8988T (cell line): ENCODE results near the gene NOC3L.

Experiments
- DNase-seq: peaks from one replicate; pipeline ENCODE4 v3.0.0; 2011

The NOC3L gene

DNA sequence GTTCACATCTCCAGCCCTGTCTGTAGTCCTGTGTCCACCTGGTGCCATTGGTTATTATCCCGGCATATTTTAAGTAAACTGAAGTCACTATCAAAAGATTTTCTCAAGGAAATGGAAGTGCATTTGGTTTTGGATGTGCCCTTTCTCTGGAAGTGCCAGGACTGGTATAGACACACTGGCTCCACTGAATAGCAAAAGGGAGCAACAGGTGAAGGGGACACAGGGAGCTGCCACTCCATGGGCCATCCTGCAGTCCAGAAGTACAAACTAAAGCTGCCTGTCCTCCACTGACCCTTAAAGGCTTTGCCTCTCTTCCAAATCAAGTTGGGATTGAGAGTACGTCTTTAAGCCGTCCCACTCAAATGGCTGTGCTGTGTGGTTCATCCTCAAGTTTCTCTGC is 62.7 kb downstream of the NOC3L start:
- DNase-seq, result no peak

DNA sequence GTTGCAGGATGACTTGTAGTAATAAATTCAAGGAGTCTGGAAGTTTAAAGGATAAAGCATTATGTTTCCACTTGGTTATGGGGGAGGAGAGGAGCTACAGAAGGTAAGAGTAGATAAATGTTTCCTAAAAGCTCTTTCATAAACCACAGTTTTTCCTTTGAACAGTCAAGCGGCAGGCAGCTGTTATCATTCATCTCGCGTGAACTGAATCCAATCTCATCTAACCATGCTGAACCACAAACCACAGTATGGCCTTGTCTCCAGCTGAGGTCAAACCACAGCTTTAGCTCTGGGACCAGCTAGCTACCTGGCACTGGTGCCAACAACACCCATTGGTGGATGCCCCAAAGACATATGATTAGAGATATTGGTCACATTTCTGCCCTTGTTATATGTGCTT is 63.3 kb downstream of the NOC3L start:
- no peak for DNase-seq

GRCh38 chr10:94294168-94294567 is 68.6 kb downstream of the NOC3L start:
- no peak for DNase-seq

- DNase-seq, result no peak
Observed at GRCh38 chr10:94293354-94293753, 69.4 kb downstream of the NOC3L start.

DNA sequence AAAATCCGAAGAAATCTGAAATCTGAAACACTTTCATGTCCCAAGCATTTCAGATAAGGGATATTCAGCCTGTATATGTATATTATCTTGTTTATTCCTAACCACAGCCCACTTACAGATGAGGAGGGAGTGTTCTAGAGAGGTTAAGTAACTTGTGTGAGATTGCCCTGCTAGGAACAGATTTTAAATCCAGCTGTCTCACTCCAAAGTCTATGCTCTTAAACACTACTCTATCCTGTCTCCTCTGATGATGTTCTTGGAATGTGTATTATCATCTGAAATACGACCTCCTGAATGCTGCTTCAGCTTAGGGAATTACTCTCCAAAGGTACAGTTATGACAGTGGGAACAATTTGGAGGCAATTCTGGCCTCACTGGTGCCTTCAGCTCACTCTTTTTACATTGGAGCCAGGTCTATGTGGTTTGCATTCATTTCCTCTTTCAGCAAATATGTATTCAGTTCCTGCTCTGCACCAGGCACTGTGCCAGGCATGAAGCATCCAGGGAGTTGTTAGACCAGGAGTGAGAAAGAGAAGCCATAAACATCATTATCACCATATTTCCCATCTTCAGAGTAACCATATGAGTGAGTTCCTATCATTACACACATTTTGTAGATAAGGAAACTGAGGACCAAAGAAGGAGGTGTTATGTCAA is 70.2 kb downstream of the NOC3L start:
- DNase-seq, result no peak

- DNase-seq, result no peak
Observed at GRCh38 chr10:94288361-94289101, 74.2 kb downstream of the NOC3L start.

GRCh38 chr10:94287336-94287735 is 75.4 kb downstream of the NOC3L start:
- DNase-seq, result no peak

DNA sequence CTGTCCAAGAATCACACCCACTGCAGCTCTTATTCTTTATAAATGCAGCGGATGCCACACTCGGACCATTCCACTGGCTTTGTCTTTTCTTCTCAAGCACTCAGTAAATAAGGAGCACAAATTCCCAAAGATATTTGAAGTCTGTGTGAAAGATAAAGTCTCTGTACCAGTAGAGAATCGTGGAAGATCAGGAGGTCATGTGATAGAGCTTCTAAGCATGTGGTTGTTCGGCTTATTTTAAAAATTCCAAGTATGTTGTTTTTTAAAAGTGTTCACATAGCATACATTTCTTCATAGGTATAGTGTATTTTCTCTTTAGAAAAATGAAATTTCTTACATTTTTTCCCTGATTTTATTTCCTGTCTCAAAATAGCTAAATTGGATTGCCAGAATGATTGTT is 75.8 kb downstream of the NOC3L start:
- DNase-seq, result no peak

GRCh38 chr10:94285271-94285670 is 77.5 kb downstream of the NOC3L start:
- DNase-seq, result no peak
